HEK293T (cell line): ENCODE data around the gene CYP4F8.

ENCODE experiments used
- ARNT ChIP-seq: fragments of 450-650 bp; IDR thresholded peaks from 2 replicates; pipeline ENCODE4 v1.6.1; 2017; ENCODE audit warnings: mild to moderate bottlenecking
- BHLHE40 ChIP-seq: fragments of 450-650 bp; IDR thresholded peaks from 2 replicates; pipeline ENCODE4 v1.6.1; 2016; ENCODE audit warnings: mild to moderate bottlenecking, moderate library complexity, borderline replicate concordance
- ELF4 ChIP-seq: fragments of 450-650 bp; IDR thresholded peaks from 2 replicates; pipeline ENCODE4 v1.6.1; 2017; ENCODE audit warnings: antibody characterized with exemption
- FOXA1 ChIP-seq: fragments of 450-650 bp; IDR thresholded peaks from 2 replicates; pipeline ENCODE4 v1.6.1; 2016; ENCODE audit warnings: mild to moderate bottlenecking
- FOXK2 ChIP-seq: fragments of 450-650 bp; IDR thresholded peaks from 2 replicates; pipeline ENCODE4 v1.6.1; 2016; ENCODE audit warnings: mild to moderate bottlenecking
- FOXM1 ChIP-seq: fragments of 450-650 bp; IDR thresholded peaks from 2 replicates; pipeline ENCODE4 v1.6.1; 2017; ENCODE audit warnings: mild to moderate bottlenecking, borderline replicate concordance
- HDGF ChIP-seq: fragments of 450-650 bp; IDR thresholded peaks from 2 replicates; pipeline ENCODE4 v1.6.1; 2017; ENCODE audit warnings: antibody characterized with exemption, borderline replicate concordance
- L3MBTL2 ChIP-seq: fragments of 450-650 bp; conservative IDR thresholded peaks from 2 replicates; pipeline ENCODE4 v1.6.1; 2016; ENCODE audit warnings: mild to moderate bottlenecking
- LEF1 ChIP-seq: fragments of 450-650 bp; IDR thresholded peaks from 2 replicates; pipeline ENCODE4 v1.6.1; 2017; ENCODE audit warnings: mild to moderate bottlenecking, borderline replicate concordance
- NFRKB ChIP-seq: fragments of 450-650 bp; IDR thresholded peaks from 2 replicates; pipeline ENCODE4 v1.6.1; 2016; ENCODE audit warnings: mild to moderate bottlenecking, moderate library complexity
- PKNOX1 ChIP-seq: fragments of 450-650 bp; IDR thresholded peaks from 2 replicates; pipeline ENCODE4 v1.6.1; 2016
- SP1 ChIP-seq: fragments of 450-650 bp; IDR thresholded peaks from 2 replicates; pipeline ENCODE4 v1.6.1; 2017
- SUZ12 ChIP-seq: fragments of 450-650 bp; IDR thresholded peaks from 2 replicates; pipeline ENCODE4 v1.6.1; 2016; ENCODE audit warnings: mild to moderate bottlenecking
- TARDBP ChIP-seq: fragments of 450-650 bp; IDR thresholded peaks from 2 replicates; pipeline ENCODE4 v1.6.1; 2016

- no peak for TF ChIP-seq FOXA1
- no peak for TF ChIP-seq FOXK2
- no peak for TF ChIP-seq SP1
- TF ChIP-seq TARDBP, result no peak
- no peak for TF ChIP-seq ELF4
- no peak for TF ChIP-seq SUZ12
- TF ChIP-seq HDGF, result no peak
- TF ChIP-seq NFRKB, result no peak
- no peak for TF ChIP-seq FOXM1
- no peak for TF ChIP-seq PKNOX1
- no peak for TF ChIP-seq BHLHE40
- TF ChIP-seq ARNT, result no peak
- no peak for TF ChIP-seq L3MBTL2
- TF ChIP-seq LEF1, result no peak
Observed at GRCh38 chr19:15583346-15583745, 31.7 kb upstream of the CYP4F8 start.
